BE2C (cell line): Measurements from ENCODE around the gene RNF187.
A peak's percentile ranks its signal among the peaks of the same experiment; 100 is the strongest.

Experiments
- DNase-seq: peaks from one replicate; pipeline ENCODE4 v3.0.0-alpha.2; 2020
- H3K27me3 ChIP-seq: fragments of 250-450 bp; sonication (Bioruptor Pico); 2 replicates; pipeline ENCODE4 v1.5.1; 2020; ENCODE audit warnings: mild to moderate bottlenecking
- H3K36me3 ChIP-seq: fragments of 250-450 bp; sonication (Bioruptor Pico); 2 replicates; pipeline ENCODE4 v1.5.1; 2020; ENCODE audit warnings: mild to moderate bottlenecking
- H3K4me1 ChIP-seq: fragments of 250-450 bp; sonication (Bioruptor Pico); 2 replicates; pipeline ENCODE4 v1.5.1; 2020
- H3K4me3 ChIP-seq: 2 replicates; pipeline ENCODE4 v1.5.1; 2011; ENCODE audit warnings: low read depth, low read length
- H3K9me3 ChIP-seq: fragments of 250-450 bp; sonication (Bioruptor Pico); 2 replicates; pipeline ENCODE4 v1.5.1; 2020
- CTCF ChIP-seq: IDR thresholded peaks from 2 replicates; pipeline ENCODE4 v1.5.1; 2012; ENCODE audit warnings: mild to moderate bottlenecking, low read depth, low read length

Gene RNF187

DNA sequence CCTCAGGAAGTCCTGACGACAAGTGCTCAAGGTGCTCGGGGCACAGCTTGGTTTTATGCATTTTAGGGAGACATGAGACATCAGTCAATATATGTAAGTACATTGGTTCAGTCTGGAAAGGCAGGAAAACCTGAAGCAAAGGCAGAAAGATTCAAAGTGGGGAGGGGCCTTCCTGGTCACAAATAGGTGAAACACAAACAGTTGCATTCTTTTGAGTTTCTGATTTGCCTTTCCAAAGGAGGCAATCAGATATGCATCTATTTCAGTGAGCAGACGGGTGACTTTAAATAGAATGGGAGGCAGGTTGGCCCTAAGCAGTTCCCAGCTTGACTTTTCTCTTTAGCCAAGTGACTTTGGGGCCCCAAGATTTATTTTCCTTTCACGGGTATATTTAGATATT lies 8.9 kb upstream of the RNF187 start:
- no peak overlapping the region for H3K4me3 ChIP-seq
- no peak for DNase-seq
- H3K36me3 ChIP-seq: no peaks in the 10 kb centered on the region
- no peaks in the 10 kb centered on the region; the same call in 1 of the 2 replicates for H3K4me1 ChIP-seq
- no peaks in the 10 kb centered on the region; the same call in 1 of the 2 replicates for H3K27me3 ChIP-seq
- no peaks in the 10 kb centered on the region for H3K9me3 ChIP-seq
- no peak for TF ChIP-seq CTCF

DNA sequence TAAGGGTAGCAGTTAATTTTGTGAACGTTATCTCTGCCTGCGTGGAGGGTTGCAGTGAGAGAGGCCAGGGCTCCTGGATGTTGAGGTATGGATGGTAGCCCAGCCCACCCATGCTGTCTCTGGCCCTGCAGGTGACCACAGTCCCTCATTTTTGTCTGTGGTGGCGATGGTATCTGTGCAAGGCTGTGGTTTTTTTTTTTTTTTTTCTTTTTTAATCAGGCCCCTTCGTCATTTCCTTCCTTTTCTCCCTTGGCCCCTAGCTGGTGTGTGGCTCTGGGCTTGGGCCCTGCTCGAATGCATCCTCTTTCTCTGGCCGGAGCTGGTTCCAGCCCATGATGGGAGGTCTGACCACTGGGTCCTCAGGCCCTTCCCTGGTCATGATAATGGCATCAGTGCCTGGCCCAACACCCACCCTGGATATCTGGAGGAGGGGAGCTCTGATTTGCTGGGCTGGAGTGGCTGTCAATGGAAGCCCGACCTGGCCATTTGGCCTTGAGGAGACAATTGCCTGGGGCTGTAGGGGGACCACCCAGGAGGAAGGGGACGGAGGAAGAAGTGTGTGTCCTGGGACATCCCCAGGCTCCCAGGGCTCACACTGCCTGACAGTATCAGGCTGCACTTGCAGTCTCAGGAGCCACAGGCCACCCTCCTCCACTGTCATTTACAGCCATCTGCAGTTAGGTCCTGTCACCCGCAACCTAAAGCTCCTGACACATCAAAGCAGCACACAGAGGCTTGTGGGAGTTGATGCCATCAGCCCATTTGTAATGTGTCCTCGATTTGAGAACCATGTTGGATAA lies 8.1 kb upstream of the RNF187 start:
- no peaks in the 10 kb centered on the region for H3K36me3 ChIP-seq
- no peaks in the 10 kb centered on the region; the same call in 1 of the 2 replicates for H3K27me3 ChIP-seq
- TF ChIP-seq CTCF: no peak
- no peak overlapping the region for H3K4me3 ChIP-seq
- no peaks in the 10 kb centered on the region; the same call in 1 of the 2 replicates for H3K4me1 ChIP-seq
- no peak for DNase-seq
- H3K9me3 ChIP-seq: no peaks in the 10 kb centered on the region

DNA sequence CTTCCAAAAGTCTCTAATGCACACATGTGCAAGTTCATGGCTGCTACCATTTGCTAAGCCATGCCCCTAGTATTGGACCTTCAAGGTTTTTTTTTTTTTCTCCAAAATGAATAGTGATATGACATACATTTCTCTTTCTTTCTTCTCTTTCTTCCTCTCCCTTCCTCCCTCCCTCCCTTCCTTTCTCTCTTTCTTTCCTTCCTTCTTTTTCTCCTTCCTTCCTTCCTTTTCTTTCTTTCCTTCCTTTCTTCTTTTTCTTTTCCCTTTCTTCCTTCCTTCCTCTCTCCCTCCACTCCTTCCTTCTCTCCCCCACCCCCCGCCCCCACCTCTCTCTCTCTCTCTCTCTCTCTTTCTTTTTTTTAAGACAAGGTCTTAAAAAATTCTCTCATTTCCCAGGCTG lies 3.4 kb upstream of the RNF187 start:
- Histone ChIP-seq H3K36me3 (no peaks in the 10 kb centered on the region), H3K9me3 (no peaks in the 10 kb centered on the region), H3K27me3 (peaks cover 2% of the 10 kb centered on the region), H3K4me3 (no peak overlapping the region), H3K4me1 (peaks cover 3% of the 10 kb centered on the region)
- DNase-seq: no peak
- no peak for TF ChIP-seq CTCF

GRCh38 chr1:228486596-228487335 lies 416 bp upstream of the RNF187 start:
- Histone ChIP-seq H3K4me3 (peak overlapping the region; percentile 92), H3K36me3 (no peaks in the 10 kb centered on the region), H3K27me3 (peaks cover 2% of the 10 kb centered on the region; the same call in 1 of the 2 replicates), H3K9me3 (no peaks in the 10 kb centered on the region), H3K4me1 (peaks cover 3% of the 10 kb centered on the region; the same call in 1 of the 2 replicates)
- TF ChIP-seq CTCF: no peak
- DNase-seq: peak; percentile 90

DNA sequence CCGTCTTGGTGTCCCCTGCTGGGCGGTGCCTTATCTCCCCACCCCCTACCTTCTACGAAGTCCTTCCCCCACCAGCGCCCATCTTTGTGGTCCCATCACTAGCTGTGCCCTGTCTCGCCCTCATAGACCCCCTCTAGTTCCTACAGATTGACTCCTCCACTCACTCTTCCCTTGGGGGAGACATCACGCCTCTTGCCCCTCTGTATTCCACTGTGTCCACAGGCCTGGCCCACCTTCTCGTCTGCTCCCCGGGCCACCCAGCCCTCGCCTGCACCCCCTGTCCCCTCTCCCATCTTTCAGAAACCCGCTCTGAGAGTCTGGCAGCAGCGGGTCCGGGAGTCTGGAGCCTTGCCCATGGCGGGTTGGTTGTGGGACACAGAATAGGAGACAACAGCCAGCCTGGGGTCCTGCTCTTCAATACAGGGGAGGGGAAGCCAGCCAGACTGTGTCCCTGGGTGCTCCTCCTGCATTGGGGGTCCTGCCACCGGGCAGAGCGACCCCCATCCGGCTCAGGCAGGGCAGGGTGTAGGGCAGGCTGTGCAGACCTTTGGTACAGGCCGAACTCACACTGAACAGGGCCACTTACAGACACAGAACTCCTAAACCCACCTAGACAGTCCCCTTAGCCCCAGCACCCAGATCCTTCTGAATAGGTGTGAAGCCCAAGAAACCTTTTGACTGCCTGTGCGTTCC lies 1.1 kb downstream of the RNF187 start:
- DNase-seq: no peak
- Histone ChIP-seq H3K27me3 (peaks cover 2% of the 10 kb centered on the region; the same call in 1 of the 2 replicates), H3K36me3 (no peaks in the 10 kb centered on the region; the same call in 1 of the 2 replicates)

More for the DNA sequence above, 1.1 kb downstream of the RNF187 start:
- peak overlapping the region; percentile 92 for H3K4me3 ChIP-seq
- TF ChIP-seq CTCF: no peak
- no peaks in the 10 kb centered on the region for H3K9me3 ChIP-seq
- H3K4me1 ChIP-seq: peaks cover 3% of the 10 kb centered on the region; the same call in 1 of the 2 replicates
